ENCODE data around the gene RUNX2. TPM values are rescaled to one million over a fixed set of nuclear protein-coding genes. Genes with fewer than 3 reads are reported as not detected.

Gene RUNX2
- total and polyA plus RNA-seq, 2 experiments from 2014 or later, result 1.0 to 2.1 TPM

GRCh38 chr6:45476341-45476740 lies 148.2 kb downstream of the RUNX2 start:
- Histone ChIP-seq H3K27ac (no peak overlapping the region), H3K4me1 (ENCODE audit: insufficient read depth) (peaks cover 37% of the 10 kb centered on the region), H3K36me3 (replicated peaks; ENCODE audit: insufficient read depth, low read depth) (no peaks in the 10 kb centered on the region), H3K9me2 (replicated peaks; ENCODE audit: insufficient read depth) (no peaks in the 10 kb centered on the region), H2AFZ (no peak overlapping the region), H3K4me2 (no peak overlapping the region), H3K9me3 (ENCODE audit: low read depth) (no peaks in the 10 kb centered on the region), H3K4me3 (no peak overlapping the region), H3K79me2 (no peaks in the 10 kb centered on the region), H4K20me1 (ENCODE audit: insufficient read depth, poor library complexity, severe bottlenecking) (no peaks in the 10 kb centered on the region), H3K27me3 (no peaks in the 10 kb centered on the region)
- DNase-seq (ENCODE audit: low spot score), result no peak
- TF ChIP-seq EZH2 (IDR thresholded peaks at IDR 0.05; ENCODE audit: borderline replicate concordance), result no peak
- TF ChIP-seq CTCF (IDR thresholded peaks at IDR 0.05; ENCODE audit: poor library complexity), result no peak
- no peak for TF ChIP-seq EZH2phosphoT487 (IDR thresholded peaks at IDR 0.05; ENCODE audit: low read depth, severe bottlenecking, unreplicated experiment)
- WGBS (ENCODE audit: low lambda C conversion rate, missing lambda C conversion rate), result 91% methylated on average over 2 of the region's 2 CpGs

GRCh38 chr6:45477278-45477677 lies 149.1 kb downstream of the RUNX2 start:
- no peaks in the 10 kb centered on the region for H3K27me3 ChIP-seq
- H3K79me2 ChIP-seq, result no peaks in the 10 kb centered on the region
- H3K4me2 ChIP-seq, result no peak overlapping the region
- no peak overlapping the region for H3K27ac ChIP-seq
- peaks cover 37% of the 10 kb centered on the region for H3K4me1 ChIP-seq (ENCODE audit: insufficient read depth)
- WGBS (ENCODE audit: low lambda C conversion rate, missing lambda C conversion rate), result 97% methylated on average over 2 of the region's 2 CpGs
- no peak overlapping the region for H3K4me3 ChIP-seq
- H3K9me3 ChIP-seq (ENCODE audit: low read depth), result no peaks in the 10 kb centered on the region
- no peaks in the 10 kb centered on the region for H3K36me3 ChIP-seq (replicated peaks; ENCODE audit: insufficient read depth, low read depth)
- TF ChIP-seq CTCF (IDR thresholded peaks at IDR 0.05; ENCODE audit: poor library complexity), result no peak
- TF ChIP-seq EZH2phosphoT487 (IDR thresholded peaks at IDR 0.05; ENCODE audit: low read depth, severe bottlenecking, unreplicated experiment), result no peak
- TF ChIP-seq EZH2 (IDR thresholded peaks at IDR 0.05; ENCODE audit: borderline replicate concordance), result no peak
- H4K20me1 ChIP-seq (ENCODE audit: insufficient read depth, poor library complexity, severe bottlenecking), result no peaks in the 10 kb centered on the region
- no peaks in the 10 kb centered on the region for H3K9me2 ChIP-seq (replicated peaks; ENCODE audit: insufficient read depth)
- DNase-seq (ENCODE audit: low spot score), result no peak
- H2AFZ ChIP-seq, result no peak overlapping the region

- H3K4me1 ChIP-seq (ENCODE audit: insufficient read depth), result peaks cover 37% of the 10 kb centered on the region
- H3K4me3 ChIP-seq, result no peak overlapping the region
- no peaks in the 10 kb centered on the region for H4K20me1 ChIP-seq (ENCODE audit: insufficient read depth, poor library complexity, severe bottlenecking)
- TF ChIP-seq EZH2phosphoT487 (IDR thresholded peaks at IDR 0.05; ENCODE audit: low read depth, severe bottlenecking, unreplicated experiment) (no peak), CTCF (IDR thresholded peaks at IDR 0.05; ENCODE audit: poor library complexity) (no peak), EZH2 (IDR thresholded peaks at IDR 0.05; ENCODE audit: borderline replicate concordance) (no peak)
- H3K27ac ChIP-seq, result no peak overlapping the region
- 94% methylated on average over 3 of the region's 3 CpGs for whole genome bisulfite sequencing (ENCODE audit: low lambda C conversion rate, missing lambda C conversion rate)
- H2AFZ ChIP-seq, result no peak overlapping the region
- no peak for DNase-seq (ENCODE audit: low spot score)
- H3K79me2 ChIP-seq, result no peaks in the 10 kb centered on the region
- no peaks in the 10 kb centered on the region for H3K9me3 ChIP-seq (ENCODE audit: low read depth)
- no peaks in the 10 kb centered on the region for H3K27me3 ChIP-seq
- no peak overlapping the region for H3K4me2 ChIP-seq
- H3K36me3 ChIP-seq (replicated peaks; ENCODE audit: insufficient read depth, low read depth), result no peaks in the 10 kb centered on the region
- H3K9me2 ChIP-seq (replicated peaks; ENCODE audit: insufficient read depth), result no peaks in the 10 kb centered on the region
These were observed 149.7 kb downstream of the RUNX2 start for GRCh38 chr6:45477790-45478189.

- Histone ChIP-seq H3K4me1 (ENCODE audit: insufficient read depth) (peaks cover 35% of the 10 kb centered on the region), H3K79me2 (no peaks in the 10 kb centered on the region), H3K4me2 (no peak overlapping the region), H2AFZ (no peak overlapping the region), H4K20me1 (ENCODE audit: insufficient read depth, poor library complexity, severe bottlenecking) (no peaks in the 10 kb centered on the region), H3K9me2 (replicated peaks; ENCODE audit: insufficient read depth) (no peaks in the 10 kb centered on the region), H3K27me3 (no peaks in the 10 kb centered on the region), H3K4me3 (no peak overlapping the region), H3K27ac (no peak overlapping the region), H3K36me3 (replicated peaks; ENCODE audit: insufficient read depth, low read depth) (no peaks in the 10 kb centered on the region), H3K9me3 (ENCODE audit: low read depth) (no peaks in the 10 kb centered on the region)
- WGBS (ENCODE audit: low lambda C conversion rate, missing lambda C conversion rate), result 82% methylated on average over 2 of the region's 2 CpGs
- TF ChIP-seq CTCF (IDR thresholded peaks at IDR 0.05; ENCODE audit: poor library complexity), result no peak
- no peak for TF ChIP-seq EZH2 (IDR thresholded peaks at IDR 0.05; ENCODE audit: borderline replicate concordance)
- no peak for TF ChIP-seq EZH2phosphoT487 (IDR thresholded peaks at IDR 0.05; ENCODE audit: low read depth, severe bottlenecking, unreplicated experiment)
- DNase-seq (ENCODE audit: low spot score), result no peak
These were observed 150.1 kb downstream of the RUNX2 start for GRCh38 chr6:45478240-45478639.

Data from hepatocyte (in vitro differentiated cells).